CD4-positive, alpha-beta T cell treated with Interleukin-10 for 1 hour (primary cell): Measurements from ENCODE around the gene FAM53A.
"Not testable (repeated sequence)": the region's sequence is repeated elsewhere in the genome, so short reads cannot be mapped to it uniquely, and the experiment has no call there.

ENCODE experiments used
- DNase-seq: peaks from one replicate; pipeline ENCODE4 v3.0.0-alpha.2; 2020

FAM53A gene

DNA sequence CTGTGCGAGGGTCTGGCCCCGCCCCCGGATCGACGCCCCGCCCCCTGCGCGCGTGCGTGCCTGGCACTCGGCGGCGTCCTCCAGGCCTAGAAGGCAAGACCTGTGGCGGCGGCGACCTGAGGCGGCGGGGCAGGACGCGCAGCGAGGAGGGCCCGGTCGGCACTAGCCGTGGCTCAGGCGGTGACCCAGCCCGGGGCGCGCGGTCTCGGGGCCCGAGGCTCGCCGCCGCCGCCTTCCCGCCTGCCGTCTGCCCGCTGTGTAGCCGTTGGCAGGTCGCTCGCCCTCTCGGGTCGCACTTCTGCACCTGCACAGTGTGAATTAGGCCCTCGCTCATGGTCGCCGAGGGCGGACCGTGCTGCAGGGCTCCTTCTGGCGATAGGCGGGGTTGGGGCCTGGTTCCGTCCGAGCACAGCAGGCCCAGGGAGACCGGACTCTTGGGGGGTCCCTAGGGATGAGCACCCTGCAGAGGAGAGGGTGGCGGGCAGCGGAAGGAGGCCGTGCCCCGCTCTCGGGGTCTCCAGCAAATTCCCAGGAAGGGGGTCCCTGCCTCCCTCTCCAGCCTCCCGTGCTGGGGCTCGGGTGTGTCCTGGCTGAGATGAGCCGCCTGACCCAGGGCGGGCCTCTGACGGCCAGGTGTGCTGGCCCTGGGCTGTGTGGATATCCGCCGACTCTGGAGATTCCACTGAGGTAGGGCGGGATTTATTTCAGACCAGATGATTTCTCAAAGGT, 557 bp upstream of the FAM53A start:
- DNase-seq: no peak

DNA sequence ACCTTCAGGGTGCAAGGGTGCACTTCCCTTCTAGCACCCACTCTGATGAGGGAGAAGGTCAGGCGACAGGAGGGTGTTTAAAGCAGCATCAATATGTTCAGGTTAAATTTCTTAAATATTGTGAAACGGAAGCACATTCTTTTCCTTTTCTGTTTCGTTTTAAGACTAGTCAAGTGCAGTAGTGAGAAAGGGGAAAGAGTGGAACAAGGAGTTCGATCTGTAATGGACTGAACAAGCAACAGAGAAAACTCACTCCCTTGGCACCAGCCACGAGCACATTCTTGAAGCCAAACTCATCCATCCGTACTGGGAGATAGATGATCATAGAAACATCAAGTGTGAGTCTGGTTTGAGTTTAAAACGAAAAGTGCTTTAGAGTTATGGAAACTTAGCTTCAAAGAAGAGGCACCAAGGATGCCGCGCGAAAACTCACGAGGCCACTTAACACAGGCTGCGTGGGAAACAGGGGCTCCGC, 815 bp downstream of the FAM53A start:
- DNase-seq: no peak

DNA sequence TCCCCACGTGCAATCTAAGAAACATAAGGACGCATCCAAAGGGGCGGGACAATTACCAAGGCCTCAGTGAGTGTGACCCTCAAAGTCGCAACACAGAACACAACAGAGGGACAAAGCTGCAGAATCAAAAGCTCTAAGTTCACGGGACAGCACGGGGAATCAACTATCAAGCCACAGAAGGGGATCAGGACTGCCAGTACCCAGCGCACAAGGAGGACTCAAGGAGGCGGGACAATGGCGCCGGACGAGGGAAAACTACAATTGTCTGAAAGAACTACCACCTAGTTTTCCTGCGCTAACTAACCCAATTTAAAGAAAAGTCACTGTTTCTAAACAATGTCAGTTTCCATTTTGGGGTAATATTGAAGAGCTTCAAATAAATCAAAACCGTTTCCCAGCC, 1.3 kb downstream of the FAM53A start:
- no peak for DNase-seq

DNA sequence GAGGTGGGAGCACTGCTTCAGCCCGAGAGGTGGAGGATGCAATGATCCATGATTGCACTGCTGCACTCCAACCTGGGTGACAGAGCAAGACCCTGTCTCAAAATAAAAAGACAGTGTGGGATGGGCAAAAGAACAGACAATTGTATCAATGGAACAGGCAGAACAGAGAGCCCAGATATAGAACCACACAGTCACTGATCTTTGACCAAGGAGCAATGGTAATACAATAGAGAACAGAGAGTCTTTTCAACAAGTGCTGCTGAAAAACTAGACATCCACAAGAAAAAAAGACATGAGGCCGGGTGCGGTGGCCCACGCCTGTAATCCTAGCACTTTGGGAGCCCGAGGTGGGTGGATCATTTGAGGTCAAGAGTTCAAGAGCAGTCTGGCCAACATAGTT, 5.9 kb downstream of the FAM53A start:
- no peak for DNase-seq

DNA sequence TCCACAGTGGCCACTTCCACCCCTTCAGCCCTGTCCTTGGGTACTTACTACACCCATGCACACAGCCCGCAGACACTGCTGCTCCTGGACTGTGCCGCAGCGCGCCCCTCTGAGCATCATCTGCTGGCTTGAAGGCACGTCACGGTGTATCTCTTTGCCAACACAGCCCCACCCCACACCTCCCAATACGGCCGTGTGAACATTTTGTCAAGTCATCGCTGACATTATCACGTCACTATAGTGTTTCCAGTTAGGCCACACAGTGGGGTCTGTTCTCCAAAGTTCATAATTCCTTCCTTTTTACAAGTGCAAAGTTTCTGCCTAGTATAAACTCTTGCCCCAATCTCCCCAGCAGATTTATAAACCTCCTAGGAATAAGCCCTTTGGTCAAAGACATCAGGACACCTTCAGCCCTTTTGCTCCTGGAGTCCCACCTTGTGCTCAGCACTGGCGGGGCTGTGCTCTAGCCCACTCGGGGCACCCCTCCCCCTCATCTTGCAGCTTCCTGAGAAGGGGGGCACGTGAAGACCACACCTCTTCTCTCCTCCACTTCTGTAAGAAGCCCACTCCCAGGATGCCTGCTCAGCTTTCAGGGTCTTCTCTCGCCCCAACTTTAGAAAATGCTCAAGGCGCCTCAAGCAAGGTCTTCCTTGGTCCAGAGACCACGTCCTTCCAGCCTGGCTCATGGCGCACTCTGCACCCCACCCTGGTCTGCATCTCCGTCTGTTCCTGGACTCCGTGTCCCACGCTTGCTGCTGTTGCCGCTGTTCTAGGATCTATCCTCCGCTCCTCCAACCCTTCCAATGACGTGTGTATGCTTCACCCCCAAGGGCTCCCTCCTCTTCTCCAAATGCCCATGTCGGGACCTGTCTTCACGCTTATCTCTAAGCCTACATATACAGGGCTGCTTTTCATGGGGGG, 7.2 kb downstream of the FAM53A start:
- no peak for DNase-seq

DNA sequence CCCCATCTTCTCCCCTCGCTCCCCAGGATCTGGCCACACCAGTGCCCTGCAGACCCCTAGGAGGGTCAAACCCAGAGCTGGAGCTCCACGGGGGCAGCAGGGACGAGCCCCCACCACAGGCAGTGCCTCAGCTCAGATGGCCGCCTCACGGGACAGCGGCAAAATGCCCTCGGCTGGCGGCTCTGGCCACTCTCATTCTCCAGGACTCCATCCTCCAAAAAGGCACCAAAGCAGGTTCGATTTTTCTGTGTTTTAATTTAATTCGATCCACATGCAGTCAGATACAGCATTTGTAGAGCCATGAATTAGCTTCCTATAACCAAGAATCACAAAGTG, 8.3 kb downstream of the FAM53A start:
- no peak for DNase-seq

DNA sequence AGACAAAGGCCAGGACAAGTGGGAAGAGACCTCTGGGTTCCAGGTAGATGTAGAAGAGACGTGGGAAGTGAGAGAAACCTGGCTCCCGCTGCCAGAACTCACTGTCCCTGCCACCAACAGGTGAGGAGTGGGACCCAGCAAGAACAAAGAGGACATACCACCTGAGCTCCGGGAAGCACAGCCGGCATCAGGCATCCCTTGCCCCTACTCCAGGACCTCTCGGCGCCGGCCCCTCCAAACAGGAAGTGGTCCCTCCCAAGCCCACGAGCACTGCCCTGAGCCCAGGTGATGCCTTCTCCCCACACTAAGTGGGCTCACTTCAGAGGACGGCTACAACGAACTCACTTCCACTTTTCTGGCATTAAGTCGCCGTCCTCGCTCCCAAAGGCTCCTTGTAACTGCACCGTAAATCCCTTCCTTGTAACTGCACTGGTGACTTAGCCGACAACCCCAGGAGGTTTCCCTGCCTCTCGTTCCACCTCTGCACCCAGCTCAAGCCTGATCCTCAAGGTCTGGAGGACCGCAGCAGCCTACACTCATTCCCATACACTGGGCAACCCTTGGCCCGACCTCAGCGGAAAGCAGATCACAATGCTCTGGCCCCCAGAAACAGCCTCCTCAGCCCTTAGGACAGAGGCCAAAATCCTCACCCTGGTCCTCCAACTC, 8.8 kb downstream of the FAM53A start:
- no peak for DNase-seq

- no peak for DNase-seq
Observed at GRCh38 chr4:1674682-1675081, 9.4 kb downstream of the FAM53A start.

GRCh38 chr4:1673671-1674070, 10.4 kb downstream of the FAM53A start:
- DNase-seq: no peak

DNA sequence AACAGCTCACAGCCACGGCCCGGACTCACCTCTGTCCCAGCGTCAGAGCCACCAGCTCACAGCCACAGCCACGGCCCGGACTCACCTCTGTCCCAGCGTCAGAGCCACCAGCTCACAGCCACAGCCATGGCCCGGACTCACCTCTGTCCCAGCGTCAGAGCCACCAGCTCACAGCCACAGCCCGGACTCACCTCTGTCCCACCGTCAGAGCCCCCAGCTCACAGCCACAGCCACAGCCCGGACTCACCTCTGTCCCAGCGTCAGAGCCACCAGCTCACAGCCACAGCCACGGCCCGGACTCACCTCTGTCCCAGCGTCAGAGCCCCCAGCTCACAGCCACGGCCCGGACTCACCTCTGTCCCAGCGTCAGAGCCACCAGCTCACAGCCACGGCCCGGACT, 13.1 kb downstream of the FAM53A start:
- not testable (repeated sequence) for DNase-seq

- no peak for DNase-seq
Observed at GRCh38 chr4:1670279-1670678, 13.8 kb downstream of the FAM53A start.

- no peak for DNase-seq
Observed at GRCh38 chr4:1669850-1670249, 14.3 kb downstream of the FAM53A start.

DNA sequence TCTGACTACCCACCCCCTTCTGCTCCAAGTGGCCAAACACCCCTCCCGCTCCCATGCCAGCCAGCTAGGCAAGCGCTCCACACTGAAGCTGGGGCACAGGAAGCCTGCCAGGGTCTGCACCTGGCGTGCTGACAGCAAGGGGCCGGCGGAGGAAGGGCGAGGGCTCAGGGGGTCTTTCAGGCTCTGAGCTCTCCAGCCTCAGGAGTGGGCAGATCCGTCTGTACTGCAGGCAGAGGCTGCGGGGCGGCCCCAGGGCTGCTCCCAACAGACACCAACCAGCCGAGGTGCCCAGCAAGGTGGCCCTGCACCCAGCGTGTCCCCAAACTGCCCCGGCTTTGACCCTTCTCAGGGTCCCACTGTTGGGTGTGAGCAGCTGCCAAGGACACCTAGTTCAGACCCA, 14.8 kb downstream of the FAM53A start:
- no peak for DNase-seq

GRCh38 chr4:1668488-1668840, 15.6 kb downstream of the FAM53A start:
- no peak for DNase-seq

GRCh38 chr4:1667273-1667672, 16.8 kb downstream of the FAM53A start:
- no peak for DNase-seq

DNA sequence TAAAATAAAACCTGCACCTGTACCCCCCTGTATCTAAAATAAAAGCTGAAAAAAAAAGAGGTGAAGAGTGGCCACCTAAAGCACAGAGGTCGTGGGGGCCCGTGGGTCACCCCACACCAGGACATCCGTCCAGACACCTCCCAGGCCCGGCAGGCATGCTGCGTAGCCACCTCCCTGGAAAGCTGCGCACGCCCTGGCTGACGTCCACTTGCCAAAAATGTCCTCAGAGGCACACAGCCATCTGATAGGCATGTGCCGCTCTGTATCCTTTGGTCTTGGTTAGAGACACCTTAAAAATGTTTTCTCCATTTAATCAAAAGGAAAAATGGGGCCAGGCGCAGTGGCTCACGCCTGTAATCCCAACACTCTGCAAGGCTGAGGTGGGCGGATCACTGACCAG, 17.7 kb downstream of the FAM53A start:
- DNase-seq: no peak

- no peak for DNase-seq
Observed at GRCh38 chr4:1664141-1664540, 20.0 kb downstream of the FAM53A start.

- no peak for DNase-seq
Observed at GRCh38 chr4:1663549-1663948, 20.6 kb downstream of the FAM53A start.

GRCh38 chr4:1661695-1662094, 22.4 kb downstream of the FAM53A start:
- no peak for DNase-seq

DNA sequence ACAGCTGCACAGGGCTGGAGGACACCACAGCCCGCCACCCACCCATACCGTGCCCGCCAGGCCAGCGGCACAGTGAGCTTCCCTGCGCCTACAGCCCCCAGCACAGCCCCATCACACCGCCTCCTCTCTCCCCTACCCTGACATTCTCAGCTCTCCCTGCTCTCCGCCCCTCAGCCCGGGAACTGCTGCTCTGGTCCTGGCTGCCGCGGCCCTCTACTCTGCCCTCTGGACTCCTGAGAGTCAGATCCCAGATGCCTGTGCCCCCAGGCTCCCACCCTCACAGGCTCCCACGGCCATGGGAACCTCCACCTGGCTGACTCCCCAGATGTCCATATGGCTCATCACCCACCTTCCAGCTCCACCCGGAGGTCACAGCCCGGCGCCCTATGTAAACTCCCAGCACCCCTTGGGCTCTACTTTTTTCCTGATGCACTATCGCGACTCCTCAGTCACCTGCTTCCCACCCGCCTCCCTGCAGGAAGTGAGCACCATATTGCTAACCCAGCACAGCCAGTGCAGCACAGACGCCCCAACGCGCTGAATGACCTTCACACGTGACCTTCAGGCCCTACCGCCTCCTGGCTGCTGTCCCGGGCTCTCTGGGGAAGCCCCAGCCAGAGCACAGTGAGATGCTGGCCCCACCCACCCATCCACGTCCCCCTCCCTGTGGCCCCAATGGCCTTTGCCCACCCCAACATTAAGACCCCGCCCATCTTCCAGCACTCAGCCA, 23.0 kb downstream of the FAM53A start:
- no peak for DNase-seq

DNA sequence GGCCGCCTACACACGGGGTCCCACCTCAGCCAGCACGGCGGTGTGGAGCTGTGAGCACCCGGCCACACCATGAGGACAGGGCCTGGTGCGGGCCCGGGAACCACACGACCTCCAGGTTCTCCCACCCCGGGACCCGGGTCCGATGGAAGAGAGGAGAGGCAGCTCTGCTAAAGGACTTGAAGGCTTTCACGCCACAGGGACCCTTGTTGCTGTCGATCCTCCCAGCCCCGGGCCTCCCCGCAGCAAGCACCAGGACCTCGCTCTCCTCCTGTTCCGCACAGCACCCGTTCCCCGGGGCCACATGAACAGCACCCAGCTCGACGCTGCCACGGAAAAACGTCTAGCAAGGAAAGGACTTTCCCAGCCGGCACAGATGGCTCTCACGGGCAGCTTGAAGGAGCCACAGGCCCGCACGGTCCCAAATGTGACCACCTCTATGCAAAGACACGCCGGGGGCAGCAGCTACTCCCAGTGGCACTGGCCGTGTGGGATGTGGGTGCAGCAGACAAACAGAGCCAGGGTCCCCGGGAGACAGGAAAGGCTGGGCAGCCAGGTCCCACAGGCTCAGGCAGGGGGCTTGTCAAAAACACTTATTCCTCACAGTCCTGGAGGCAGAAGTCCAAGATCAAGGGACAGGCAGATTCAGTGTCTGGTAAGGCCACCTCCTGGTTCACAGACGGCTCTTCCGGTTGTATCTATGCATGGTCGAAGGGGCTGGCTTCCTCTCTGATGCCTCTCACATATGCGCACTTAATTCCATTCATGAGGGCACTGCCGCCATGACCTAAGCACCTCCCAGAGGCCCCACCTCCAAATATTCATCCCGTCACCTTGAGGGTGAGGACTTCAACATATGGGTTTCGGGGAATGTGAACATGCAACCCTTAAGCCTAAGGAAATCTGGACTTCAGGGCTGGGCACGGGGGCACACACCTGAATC, 24.7 kb downstream of the FAM53A start:
- DNase-seq: no peak

DNA sequence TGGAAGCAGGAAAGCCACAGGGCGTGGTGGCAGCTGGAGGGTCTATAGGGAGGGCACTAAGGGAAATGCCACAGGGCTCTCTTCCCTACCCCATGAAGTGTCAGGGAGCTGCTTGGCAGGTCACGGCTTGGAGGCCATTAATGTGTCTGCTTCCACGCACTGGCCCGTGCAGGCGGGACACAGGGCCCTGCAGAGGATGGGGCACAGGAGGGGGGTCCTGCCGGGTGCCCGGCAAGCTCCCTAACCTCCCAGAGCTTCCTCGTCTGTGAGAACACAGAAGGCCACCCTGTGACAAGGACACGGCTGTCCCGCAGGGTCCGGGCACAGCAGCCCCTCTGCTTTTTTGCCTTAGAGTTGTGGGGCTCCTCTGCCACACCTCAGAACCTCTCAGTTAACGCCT, 25.5 kb downstream of the FAM53A start:
- no peak for DNase-seq
